HG02943 (cell line): ENCODE results near the gene TTC9C.
"Not testable (repeated sequence)": the region's sequence is repeated elsewhere in the genome, so short reads cannot be mapped to it uniquely, and the experiment has no call there.

ENCODE experiments used
- ATAC-seq: cut with Tn5 transposase; IDR thresholded peaks from one replicate; pipeline ENCODE4 v1.9.1; 2021; ENCODE audit warnings: mild to moderate bottlenecking, low read depth, moderate library complexity; ENCODE audit not compliant: unreplicated experiment

The TTC9C gene

DNA sequence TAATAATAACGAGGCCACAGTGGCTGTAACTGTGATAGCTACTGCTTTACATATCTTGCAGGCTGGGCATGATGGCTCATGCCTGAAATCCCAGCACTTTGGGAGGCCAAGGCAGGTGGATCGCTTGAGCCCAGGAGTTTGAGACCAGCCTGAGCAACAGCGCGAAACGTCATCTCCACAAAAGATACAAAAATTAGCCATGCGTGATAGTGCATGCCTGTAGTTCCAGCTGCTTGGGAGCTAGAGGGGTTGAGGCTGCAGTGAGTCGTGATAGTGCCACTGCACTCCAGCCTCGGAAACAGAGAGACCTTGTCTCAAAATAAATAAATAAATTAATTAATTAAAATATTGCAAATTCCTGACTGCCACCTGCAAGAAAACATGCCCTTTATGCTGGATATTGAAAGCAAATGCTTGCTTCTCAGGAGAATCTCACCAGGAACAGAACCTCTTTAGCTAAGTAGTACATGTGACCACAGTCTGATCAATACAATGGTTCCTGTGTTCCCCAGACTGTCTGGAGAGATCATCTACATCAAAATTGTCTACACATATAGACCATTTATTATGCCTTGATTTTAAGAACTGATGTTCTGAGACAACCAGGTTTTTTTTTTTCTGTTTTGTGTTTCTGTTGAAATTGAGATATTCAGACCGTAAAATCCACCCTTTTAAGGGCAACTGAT, 19.3 kb downstream of the TTC9C start:
- ATAC-seq = no peak

DNA sequence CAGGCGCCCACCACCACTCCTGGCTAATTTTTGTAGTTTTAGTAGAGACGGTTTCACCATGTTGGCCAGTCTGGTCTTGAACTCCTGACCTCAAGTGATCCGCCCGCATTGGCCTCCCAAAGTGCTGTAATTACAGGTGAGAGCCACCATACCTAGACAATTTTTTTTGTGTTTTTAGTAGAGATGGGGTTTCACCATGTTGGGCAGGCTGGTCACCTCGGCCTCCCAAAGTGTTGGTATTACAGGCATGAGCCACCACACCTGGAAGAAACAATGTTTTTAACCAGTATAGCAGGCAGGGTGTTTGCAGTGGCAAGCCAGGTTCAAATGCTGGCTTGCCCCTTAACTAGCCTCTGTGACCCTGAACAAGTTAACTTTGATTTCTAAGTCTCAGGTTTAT, 21.6 kb downstream of the TTC9C start:
- not testable (repeated sequence) for ATAC-seq

DNA sequence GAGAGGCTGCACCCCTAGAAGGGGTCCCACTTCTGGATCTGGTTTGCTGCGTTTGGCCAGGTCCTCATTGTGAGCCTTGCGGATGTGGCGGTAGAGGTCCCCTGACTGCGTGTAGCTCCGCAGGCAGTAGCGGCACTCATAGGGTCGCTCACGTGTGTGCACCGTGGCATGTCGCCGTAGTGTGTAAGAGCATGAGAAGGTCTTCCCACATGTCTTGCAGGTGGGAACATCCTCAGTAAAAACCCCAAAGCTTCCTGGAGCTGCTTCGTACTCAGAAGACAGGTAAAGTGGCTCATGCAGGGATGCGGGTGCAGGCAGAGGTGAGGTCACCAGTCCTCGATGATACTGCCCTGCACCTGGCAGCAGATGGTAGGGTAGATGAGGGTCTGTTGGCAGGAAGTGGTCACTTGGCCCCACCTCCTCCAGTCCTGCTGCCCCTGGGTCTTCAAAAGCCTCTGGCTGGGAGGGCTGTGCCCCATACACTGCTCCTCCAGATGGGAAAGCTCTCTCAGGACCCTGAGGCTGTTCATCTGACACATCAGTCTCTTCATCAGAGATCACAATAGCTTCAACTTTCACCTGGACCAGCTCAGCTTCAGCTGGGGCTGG, 24.0 kb downstream of the TTC9C start:
- no peak for ATAC-seq

DNA sequence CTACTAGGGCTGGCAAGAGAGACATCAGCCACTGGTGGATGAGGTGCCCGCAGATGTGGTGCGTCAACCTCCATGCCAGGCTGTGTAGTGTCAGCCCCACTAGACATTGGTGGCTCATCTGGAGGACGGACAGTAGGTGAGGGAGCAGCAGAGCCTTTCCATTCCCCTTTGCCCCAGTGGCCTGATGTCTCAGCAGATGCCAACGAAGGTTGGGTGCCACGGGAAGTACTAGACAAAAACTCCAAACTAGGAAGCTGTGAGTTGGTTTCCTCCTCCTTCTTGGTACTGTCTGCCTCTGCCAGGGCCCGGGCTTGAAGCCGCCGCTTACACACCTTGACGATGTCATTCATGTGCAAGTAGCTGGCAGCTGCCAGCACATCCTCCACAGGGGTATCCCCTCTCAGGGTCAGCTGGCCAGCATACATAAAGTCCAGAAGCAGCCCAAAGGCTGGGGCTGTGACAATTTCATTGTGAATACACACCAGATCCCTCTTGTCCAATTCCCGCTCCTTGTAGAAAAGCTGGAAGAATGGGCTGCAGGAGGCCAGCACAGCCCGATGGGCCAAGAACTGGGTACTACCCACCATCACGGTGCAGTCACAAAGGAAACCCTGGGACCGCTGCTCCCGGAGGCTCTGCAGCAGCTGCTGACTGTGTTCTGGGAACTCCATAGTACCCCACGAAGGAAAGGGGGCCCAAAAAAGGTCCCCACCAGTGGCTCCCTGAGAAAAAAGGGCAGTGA, 24.9 kb downstream of the TTC9C start:
- no peak for ATAC-seq

DNA sequence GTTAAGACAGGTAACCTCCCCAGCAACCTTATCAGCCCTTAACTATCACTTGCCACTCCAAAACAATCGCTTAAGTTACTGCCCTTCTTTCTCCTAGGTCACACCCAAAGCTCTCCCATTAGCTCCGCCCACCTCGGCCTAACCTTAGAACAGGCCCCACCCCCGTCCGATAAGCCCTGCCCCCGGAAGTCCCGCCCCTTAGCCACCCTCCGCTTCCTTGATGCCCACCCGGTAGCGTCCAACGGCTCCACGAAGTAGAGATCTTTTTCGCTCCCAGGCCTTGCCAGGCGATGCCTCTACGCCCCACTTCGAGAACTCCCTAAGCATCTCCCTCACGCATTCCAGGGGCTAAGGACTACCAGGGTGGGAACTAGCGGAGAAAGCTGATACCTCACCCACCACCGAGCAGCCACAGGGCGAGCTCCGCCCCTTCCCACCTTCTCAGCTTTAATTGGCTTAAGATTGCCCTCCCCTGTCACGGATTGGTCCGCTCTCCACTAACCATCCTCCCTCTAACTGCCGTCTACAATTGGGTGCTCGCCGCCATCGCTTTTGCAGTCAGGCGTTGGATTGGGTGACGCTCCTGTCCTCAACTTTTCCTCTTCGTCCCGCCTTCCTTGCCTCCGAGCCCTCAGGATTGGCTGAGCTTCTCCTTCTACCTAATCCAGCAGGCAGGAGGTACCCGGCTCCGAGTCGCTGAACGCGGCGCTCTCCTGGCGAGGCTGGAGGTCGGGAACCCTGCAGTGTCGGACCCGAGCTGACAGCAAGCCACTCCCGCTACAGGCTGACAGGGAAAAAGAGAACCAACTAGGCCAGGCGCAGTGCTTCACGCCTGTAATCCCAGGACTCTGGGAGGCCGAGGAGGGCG, 25.7 kb downstream of the TTC9C start, which contains the start of gene ZBTB3:
ZBTB3 (minus strand) TSS at position 425 of the 868 bp plus-strand sequence. CDS start 496 bp downstream, outside the sequence.
- peak; percentile 93 for ATAC-seq

DNA sequence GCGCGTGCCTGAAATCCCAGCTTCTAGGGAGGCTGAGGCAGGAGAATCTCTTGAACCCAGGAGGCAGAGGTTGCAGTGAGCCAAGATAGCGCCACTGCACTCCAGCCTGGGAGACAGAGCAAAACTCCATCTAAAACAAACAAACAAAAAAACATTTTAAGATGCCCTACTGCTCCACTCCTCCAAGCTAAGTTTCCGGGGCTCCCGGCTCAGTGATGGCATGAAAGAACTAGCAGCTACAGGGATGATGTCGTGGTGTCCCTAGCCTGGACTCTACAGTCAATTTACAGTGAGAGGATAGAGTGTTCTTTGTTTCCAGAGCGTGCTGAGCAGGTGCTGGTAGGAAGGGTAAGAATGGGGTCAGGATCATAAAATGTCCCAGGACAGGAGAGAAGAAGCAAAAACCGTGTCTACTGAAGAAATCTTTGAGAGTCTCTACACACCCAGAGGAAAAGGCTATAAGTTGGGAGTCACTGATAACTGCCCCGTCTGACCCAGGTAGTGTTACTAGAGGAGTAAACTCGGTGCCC, 26.9 kb downstream of the TTC9C start:
- ATAC-seq = no peak

DNA sequence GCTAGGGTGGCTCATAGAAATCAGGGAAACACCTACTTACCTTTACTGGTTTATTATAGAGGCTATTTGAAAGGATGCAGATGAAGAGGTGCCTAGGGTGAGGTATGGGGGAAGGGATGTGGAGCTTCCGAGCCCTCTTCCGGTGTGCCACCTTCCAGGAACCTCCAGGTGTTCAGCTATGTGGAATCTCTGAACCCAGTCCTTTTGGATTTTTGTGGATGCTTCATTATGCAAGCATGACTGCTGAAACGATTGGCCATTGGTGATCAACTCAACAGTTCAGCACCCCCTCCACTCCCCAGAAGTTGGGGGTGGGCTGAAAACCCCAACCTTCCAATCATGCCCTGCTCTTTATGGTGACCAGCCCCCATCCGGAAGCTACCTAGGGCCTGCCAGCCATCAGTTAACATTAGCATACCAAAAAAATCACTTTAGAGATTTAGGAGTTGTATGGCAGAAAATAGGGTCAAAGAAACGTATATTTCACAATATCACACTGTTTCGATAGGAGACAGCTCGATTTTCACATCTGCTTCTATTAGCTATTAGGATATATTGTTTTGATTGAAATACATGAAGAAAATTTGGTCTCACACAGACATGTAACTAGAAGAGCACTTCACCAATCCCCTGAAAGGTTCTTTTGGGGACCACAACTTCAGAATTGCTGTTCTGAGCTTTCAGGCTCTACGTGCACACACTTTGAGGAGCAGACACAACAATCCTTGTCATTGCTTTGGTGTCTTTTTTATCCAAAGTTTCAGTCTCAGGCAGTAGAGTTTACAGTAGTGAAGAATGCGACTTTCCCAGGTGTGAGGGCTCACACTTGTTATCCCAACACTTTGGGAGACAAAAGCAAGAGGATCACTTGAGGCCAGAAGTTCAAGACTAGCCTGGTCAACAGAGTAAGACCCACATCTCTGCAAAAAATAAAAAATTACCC, 29.8 kb downstream of the TTC9C start:
- no peak for ATAC-seq

DNA sequence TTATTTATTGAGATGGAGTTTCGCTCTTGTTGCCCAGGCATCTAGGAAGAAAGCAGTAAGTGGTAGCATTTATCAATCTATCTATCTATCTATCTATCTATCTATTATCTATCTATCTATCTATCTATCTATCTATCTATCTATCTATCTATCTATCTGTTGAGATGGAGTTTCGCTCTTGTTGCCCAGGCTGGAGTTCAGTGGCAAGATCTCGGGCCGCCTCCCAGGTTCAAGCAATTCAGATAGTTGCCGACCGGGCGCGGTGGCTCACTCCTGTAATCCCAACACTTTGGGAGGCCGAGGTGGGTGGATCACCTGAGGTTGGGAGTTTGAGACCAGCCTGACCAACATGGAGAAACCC, 32.6 kb downstream of the TTC9C start:
- not testable (repeated sequence) for ATAC-seq

DNA sequence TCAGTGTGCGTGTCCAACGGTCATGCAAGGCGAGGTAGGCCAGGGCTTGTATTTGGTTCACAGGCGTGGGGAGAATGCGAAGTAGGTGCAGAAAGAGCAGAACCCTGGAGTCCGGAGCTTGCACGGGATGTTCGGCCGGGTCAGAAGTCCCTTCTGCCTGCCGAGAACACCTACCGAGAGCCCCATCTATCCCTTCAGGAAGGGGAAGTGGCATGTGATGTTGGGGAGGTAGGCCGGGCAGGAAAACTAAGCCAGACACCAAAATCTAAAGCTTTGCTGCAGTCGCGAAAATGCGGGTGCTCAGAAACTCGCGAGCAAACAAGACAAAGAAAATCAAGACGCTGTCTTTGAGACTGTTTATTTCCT, 42.5 kb downstream of the TTC9C start:
- ATAC-seq = no peak

DNA sequence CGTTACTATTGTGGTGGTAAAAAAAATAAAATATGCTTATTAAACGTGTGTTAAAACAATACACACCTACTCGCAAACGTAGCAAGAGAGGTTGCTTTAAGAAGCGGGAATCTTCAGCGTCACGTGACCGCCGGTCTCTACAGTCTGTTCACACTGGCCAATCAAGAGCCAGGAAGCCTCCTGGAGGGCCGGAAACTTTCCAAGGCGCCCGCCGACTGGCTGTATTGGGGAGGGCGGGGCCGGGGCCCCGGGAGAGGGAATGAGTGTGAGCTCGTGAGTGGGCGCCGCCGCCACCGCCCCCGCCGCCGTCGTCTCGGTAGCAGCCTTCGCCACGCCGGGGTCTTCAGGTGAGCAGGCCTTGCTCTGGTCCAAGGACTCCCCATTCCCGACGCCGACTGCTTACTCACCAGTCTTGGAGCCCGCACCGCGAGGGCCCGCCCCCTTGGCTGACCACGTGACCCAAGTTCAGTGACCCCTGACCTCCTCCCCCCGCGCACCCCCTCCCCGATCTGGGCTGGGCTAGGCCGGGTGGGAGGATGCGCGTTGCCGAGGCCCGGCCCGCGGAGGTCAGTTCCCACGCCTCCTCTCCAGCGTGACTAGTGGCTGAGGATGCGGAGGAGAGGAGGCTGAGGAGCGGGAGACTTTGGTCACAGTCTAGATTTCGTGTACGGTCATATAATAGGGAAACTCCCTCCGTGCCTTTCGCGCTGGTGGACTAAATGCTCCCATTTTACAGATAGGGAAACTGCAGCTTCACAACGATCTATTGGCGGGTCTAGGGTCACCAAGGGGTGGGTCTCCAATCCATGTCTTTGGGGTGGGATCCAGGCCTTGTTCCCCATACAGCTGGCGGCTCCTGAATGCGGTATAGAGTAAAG, 43.1 kb downstream of the TTC9C start, which contains the start of gene TAF6L:
TAF6L (plus strand) TSS at position 253 of the 878 bp plus-strand sequence. CDS start 4,388 bp downstream, outside the sequence.
- peak; percentile 84 for ATAC-seq

DNA sequence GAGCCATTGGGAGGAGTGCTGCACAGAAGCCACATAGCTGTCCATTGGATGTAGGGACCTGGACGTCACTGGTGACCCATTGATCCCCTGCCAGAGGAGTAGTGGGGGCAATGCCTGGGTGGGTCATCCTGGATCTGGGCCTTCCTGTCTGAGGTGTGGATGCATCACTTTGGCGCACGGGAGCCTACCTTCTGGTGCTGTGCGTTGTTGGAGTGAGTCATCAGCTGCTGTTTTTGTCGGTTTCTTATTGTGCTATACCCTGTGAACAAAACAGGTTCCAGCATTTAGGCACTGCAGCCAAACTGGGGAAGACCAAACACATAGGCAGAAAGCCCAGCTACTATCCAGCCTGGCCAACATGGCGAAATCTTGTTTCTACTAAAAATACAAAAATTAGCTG, 46.1 kb downstream of the TTC9C start:
- ATAC-seq = no peak

DNA sequence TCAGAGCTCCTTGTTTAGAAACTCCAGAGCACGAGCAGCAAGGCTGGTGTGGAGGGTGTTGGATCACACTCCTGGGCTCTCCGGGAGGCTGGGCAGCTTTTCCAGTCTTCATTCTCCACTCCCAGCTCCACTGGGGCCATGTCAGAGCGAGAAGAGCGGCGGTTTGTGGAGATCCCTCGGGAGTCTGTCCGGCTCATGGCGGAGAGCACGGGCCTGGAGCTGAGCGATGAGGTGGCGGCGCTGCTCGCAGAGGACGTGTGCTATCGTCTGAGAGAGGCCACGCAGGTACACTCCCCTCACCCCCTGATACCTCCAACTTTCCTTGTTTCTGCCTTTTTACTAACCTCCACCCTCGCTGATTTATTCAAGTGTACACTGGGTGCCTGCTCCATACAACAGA, 47.4 kb downstream of the TTC9C start:
- ATAC-seq = no peak

DNA sequence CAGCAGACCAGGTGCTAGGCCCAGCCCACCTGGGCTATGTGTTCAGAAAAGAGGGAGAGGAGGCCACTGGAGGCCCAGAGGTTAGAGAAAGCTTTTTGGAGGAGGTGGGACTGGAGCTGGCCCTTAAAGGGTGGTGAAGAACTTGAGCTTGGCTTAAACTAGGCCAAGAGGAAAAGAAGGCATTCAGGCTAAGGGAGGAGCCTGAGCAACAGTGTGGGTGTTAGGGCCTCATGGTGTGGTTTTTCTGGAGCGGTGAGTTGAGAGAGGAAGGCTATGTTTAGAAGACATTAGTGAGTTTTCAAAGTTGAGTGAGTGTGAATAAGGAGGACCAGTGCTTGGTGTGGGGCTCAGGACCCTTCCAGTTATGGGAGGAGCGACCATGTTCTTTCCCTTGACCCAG, 49.1 kb downstream of the TTC9C start:
- ATAC-seq = no peak

DNA sequence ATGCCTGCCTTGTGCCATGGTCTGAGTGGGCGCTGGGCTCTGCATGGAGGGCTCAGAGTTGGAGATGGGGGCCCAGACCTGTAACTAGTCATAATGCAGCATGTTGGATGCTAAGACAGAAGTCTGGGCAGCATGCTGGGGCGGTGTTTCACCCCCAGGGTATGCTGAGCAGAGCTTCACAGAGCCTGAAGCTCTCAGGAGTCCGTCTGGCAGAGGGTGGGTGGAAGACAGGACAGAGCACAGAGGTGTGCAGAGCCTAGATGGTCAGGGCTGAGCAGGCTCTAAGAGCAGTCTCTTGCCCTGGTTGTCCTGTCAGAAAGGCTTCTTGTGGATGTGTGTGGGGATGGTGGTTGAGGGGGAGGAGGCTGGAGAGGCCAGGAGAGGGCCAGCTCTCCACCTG, 50.2 kb downstream of the TTC9C start:
- no peak for ATAC-seq

DNA sequence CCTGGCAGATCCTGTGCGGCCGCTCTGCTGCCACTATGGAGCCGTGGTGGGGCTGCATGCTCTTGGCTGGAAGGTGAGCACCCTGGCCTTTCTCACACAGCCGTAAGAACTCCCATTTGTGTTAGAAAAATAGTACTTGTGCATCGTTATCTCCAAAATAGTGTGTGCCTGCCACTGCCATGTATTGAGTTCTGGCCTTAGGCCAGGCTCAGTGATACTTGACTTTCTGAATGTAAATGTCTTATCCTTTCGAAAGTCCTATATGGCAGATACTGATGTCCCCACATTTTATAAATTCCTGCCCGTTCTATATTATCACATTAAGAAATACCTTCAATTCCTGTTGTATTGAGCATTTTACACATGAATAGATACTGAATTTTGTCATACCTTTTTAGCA, 54.5 kb downstream of the TTC9C start:
- no peak for ATAC-seq

DNA sequence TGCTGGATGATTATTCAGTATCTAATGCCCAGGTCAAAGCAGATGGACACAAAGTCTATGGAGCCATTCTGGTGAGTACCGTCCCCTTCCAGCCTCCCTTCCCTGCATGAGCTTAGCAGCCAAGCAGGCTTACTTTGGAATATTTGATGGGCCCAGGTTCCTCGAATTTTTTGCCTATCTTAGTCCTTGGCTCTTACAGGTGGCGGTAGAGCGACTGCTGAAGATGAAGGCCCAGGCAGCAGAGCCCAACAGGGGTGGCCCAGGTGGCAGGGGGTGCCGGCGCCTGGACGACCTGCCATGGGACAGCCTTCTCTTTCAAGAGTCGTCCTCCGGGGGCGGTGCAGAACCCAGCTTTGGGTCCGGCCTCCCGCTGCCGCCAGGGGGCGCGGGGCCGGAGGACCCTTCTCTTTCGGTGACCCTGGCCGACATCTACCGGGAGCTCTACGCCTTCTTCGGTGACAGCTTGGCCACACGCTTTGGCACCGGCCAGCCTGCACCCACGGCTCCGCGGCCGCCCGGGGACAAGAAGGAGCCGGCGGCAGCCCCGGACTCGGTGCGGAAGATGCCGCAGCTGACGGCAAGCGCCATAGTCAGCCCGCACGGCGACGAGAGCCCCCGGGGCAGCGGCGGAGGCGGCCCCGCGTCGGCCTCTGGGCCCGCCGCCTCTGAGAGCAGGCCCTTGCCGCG, 58.2 kb downstream of the TTC9C start:
- ATAC-seq = peak; percentile 47

DNA sequence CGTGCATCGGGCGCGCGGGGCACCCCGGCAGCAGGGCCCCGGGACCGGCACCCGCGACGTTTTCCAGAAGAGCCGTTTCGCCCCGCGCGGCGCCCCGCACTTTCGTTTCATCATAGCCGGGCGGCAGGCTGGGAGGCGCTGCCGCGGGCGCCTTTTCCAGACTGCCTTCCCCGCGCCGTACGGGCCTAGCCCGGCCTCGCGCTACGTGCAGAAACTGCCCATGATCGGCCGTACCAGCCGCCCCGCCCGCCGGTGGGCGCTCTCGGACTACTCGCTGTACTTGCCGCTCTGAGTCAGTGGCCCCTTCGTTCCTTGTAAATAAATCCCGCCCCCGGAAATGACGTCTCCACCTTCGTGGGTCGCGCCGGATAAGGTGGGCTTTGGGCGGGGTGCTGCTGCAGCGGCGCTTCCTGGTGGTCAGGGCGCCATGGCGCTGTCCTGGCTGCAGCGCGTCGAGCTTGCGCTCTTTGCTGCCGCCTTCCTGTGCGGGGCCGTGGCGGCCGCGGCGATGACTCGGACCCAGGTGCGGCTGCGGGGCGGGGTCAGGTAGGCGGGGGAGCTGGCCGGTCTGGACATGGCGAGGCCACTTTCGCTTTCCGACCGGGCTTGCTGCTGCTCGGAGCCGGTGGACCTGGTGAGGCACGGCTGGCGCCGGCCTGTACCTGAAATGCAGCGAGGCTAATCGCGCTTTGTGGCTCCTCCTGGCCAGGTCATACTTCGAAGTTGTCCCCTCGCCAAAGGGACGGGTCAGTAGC, 58.9 kb downstream of the TTC9C start, which contains the start of gene TMEM179B:
TMEM179B (plus strand) TSS at position 398 of the 755 bp plus-strand sequence; CDS start at position 428, 30 bp downstream.
- ATAC-seq = peak; percentile 66
